ENCODE data around the gene TSBP1. TPM values are rescaled to one million over a fixed set of nuclear protein-coding genes. Genes with fewer than 3 reads are reported as not detected.

The TSBP1 gene
- total RNA-seq, 4 donors from 2014 or later, result not detected

GRCh38 chr6:32402812-32403211, 31.1 kb upstream of the TSBP1 start:
- TF ChIP-seq EP300 (IDR thresholded peaks at IDR 0.05) (no peak), CTCF (IDR thresholded peaks at IDR 0.05) (no peak), POLR2A (IDR thresholded peaks at IDR 0.05) (no peak)
- Histone ChIP-seq H3K9me3 (no peaks in the 10 kb centered on the region), H3K36me3 (no peaks in the 10 kb centered on the region), H3K4me3 (no peak overlapping the region), H3K27ac (no peak overlapping the region), H3K4me1 (no peaks in the 10 kb centered on the region), H3K27me3 (peaks cover 0 to 31% of the 10 kb centered on the region in 2 donors)
- DNase-seq (ENCODE audit: low spot score in 2 of 2), result no peak
- 48 to 56% methylated on average over 6 to 8 of the region's 8 CpGs for WGBS, 2 donors

GRCh38 chr6:32401284-32401963, 29.7 kb upstream of the TSBP1 start:
- no peak for DNase-seq (ENCODE audit: low spot score in 2 of 2)
- no peaks in the 10 kb centered on the region for H3K9me3 ChIP-seq
- no peaks in the 10 kb centered on the region for H3K4me1 ChIP-seq
- no peak overlapping the region for H3K4me3 ChIP-seq
- no peak overlapping the region for H3K27ac ChIP-seq
- TF ChIP-seq POLR2A (IDR thresholded peaks at IDR 0.05) (no peak), EP300 (IDR thresholded peaks at IDR 0.05) (no peak), CTCF (IDR thresholded peaks at IDR 0.05) (no peak)
- peaks cover 0 to 17% of the 10 kb centered on the region in 2 donors for H3K27me3 ChIP-seq
- H3K36me3 ChIP-seq, result no peaks in the 10 kb centered on the region
- 33 to 46% methylated on average over 4 of the region's 4 CpGs for WGBS, 2 donors

- H3K27me3 ChIP-seq, result no peaks in the 10 kb centered on the region
- no peak for TF ChIP-seq CTCF (IDR thresholded peaks at IDR 0.05)
- no peak for TF ChIP-seq POLR2A (IDR thresholded peaks at IDR 0.05)
- no peak for TF ChIP-seq EP300 (IDR thresholded peaks at IDR 0.05)
- H3K36me3 ChIP-seq, result peaks cover 0 to 4% (median 0%) of the 10 kb centered on the region in 3 donors
- no peak overlapping the region for H3K27ac ChIP-seq
- no peaks in the 10 kb centered on the region for H3K4me1 ChIP-seq
- no peak for DNase-seq (ENCODE audit: low spot score in 2 of 2)
- WGBS, 2 donors, result 77 to 78% methylated on average over 7 of the region's 7 CpGs
- H3K4me3 ChIP-seq, result no peak overlapping the region
- no peaks in the 10 kb centered on the region for H3K9me3 ChIP-seq
These were observed 25.7 kb upstream of the TSBP1 start for GRCh38 chr6:32397252-32397920.

- H3K9me3 ChIP-seq, result no peaks in the 10 kb centered on the region
- 92 to 95% methylated on average over 10 of the region's 10 CpGs for WGBS, 2 donors
These were observed 24.3 kb upstream of the TSBP1 start for GRCh38 chr6:32396028-32396427.

More at GRCh38 chr6:32396028-32396427, 24.3 kb upstream of the TSBP1 start:
- H3K4me3 ChIP-seq, result no peak overlapping the region
- H3K27me3 ChIP-seq, result no peaks in the 10 kb centered on the region
- H3K36me3 ChIP-seq, result peaks cover 0 to 4% (median 0%) of the 10 kb centered on the region in 3 donors
- no peak for DNase-seq (ENCODE audit: low spot score in 2 of 2)
- TF ChIP-seq EP300 (IDR thresholded peaks at IDR 0.05) (no peak), POLR2A (IDR thresholded peaks at IDR 0.05) (no peak), CTCF (IDR thresholded peaks at IDR 0.05) (no peak)
- no peaks in the 10 kb centered on the region for H3K4me1 ChIP-seq
- no peak overlapping the region for H3K27ac ChIP-seq
